ENCODE data around the gene FANCL.
"Not testable (repeated sequence)": the region's sequence is repeated elsewhere in the genome, so short reads cannot be mapped to it uniquely, and the experiment has no call there.

FANCL gene

DNA sequence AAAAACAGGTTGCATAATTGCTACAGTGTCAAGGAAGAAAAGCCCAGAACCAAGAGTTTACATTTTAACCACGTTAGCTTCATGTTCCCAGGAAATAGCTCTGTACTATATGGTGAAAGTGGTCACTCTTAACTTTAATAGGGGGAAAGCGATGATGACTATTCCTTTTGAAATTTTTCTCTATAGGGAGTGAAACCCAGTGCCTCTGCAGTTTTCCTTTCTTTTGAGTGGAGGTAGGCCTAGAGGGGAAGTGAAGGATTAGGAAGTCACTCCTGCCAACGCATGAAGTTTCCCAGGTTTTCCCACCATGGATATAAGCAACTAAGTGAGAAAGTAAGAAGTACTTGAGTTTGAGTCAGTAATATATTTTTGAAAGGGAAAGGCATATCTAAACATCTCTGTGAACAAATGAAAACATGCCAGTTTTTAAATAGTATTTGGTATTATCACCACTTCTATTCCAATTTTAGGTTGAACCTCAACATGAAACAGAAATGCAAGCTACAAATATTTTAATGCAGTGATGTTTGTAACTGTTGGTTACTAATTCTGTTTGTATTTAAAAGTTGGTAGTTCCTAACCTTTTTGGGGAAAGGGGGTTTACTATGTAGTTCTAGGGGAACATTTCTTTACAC is 102.6 kb downstream of the FANCL start:
- Mint-ChIP-seq H3K27me3 (no peaks in the 10 kb centered on the region), H3K36me3 (ENCODE audit: low read depth) (peaks cover 54% of the 10 kb centered on the region), H3K4me3 (no peak overlapping the region), H3K4me1 (ENCODE audit: low read depth) (no peaks in the 10 kb centered on the region), H3K27ac (no peak overlapping the region), H3K9me3 (no peaks in the 10 kb centered on the region)

DNA sequence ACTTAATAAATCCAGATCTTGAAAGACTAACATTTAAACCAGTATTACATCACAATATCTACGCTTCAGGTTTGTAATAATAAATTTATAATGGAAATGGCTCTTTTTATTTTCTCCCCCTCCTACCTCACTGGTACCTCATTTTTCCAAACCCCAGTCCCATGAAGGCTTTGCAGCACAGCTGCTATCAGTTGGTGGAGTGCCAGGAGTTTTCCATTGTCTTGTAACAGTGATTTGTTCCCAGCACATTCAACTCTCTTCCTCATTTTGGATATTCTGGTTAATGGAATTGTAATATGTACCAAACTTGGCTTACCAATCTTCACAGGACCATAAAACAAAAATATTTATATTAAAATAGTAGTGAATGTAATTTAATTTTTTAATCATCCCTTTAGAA is 103.3 kb downstream of the FANCL start:
- no peaks in the 10 kb centered on the region for H3K4me1 Mint-ChIP-seq (ENCODE audit: low read depth)

DNA sequence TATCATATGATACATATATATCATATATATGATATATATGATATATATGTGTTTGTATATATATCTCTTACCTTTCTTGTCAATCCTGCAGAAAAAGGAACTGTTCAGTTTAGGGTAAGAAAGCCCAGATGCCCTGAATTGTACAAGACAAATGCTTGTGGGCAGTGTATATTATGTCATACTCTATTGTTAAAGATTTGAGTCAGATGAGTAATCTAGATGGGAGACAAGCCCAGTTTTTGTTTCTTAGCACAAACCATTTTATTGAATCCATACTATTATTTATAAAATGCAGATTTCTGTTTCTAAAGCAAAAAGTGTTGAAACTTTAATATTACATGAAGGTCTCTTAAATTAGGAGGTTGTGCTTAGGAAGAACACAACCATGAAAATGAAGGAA is 103.9 kb downstream of the FANCL start:
- Mint-ChIP-seq H3K4me1 (ENCODE audit: low read depth) (no peaks in the 10 kb centered on the region), H3K27me3 (no peaks in the 10 kb centered on the region), H3K4me3 (no peak overlapping the region), H3K27ac (no peak overlapping the region), H3K9me3 (no peaks in the 10 kb centered on the region), H3K36me3 (ENCODE audit: low read depth) (peaks cover 47% of the 10 kb centered on the region)

More for the DNA sequence above, 103.3 kb downstream of the FANCL start:
- no peaks in the 10 kb centered on the region for H3K27me3 Mint-ChIP-seq
- peaks cover 49% of the 10 kb centered on the region for H3K36me3 Mint-ChIP-seq (ENCODE audit: low read depth)
- H3K27ac Mint-ChIP-seq = no peak overlapping the region
- no peaks in the 10 kb centered on the region for H3K9me3 Mint-ChIP-seq
- no peak overlapping the region for H3K4me3 Mint-ChIP-seq

DNA sequence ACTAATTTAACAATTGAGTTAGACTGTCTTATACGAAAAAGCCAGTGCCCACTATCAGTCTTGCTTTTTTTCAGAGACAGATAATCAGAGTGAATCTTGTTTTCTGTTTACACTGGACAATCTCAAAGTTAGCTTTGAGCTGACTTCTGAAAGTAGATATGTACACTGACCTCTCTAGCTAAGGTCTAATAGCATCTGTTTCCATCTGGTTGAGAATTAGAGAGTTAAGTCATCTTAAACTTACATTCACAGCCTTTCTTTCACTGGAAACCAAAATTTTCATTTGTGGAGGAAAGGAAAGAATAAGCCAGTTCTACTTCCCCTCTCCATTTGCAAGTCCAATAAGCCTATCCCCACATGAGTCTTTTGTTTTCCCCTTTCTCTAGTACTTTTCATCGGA is 105.3 kb downstream of the FANCL start:
- Mint-ChIP-seq H3K4me1 (ENCODE audit: low read depth) (no peaks in the 10 kb centered on the region), H3K36me3 (ENCODE audit: low read depth) (peaks cover 48% of the 10 kb centered on the region), H3K27me3 (no peaks in the 10 kb centered on the region), H3K27ac (no peak overlapping the region), H3K9me3 (no peaks in the 10 kb centered on the region), H3K4me3 (no peak overlapping the region)

DNA sequence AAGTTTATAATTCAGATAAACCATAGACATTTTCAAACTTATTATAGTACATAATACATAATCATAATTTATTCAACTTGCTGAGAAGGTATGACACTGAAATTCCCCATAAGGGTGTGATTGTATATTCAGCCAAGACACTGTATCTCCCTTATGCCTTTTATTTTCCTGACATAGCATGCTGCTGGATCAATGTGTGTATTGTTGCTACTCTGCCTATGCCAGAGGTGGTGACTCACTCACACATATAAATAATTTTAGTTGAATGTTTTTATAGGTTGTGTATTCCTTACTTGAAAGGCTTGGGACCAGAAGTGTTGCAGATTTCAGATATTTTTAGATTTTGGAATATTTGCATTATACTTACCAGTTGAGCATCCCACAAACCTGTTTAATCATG is 107.7 kb downstream of the FANCL start:
- Mint-ChIP-seq H3K27ac (no peak overlapping the region), H3K9me3 (no peaks in the 10 kb centered on the region)

DNA sequence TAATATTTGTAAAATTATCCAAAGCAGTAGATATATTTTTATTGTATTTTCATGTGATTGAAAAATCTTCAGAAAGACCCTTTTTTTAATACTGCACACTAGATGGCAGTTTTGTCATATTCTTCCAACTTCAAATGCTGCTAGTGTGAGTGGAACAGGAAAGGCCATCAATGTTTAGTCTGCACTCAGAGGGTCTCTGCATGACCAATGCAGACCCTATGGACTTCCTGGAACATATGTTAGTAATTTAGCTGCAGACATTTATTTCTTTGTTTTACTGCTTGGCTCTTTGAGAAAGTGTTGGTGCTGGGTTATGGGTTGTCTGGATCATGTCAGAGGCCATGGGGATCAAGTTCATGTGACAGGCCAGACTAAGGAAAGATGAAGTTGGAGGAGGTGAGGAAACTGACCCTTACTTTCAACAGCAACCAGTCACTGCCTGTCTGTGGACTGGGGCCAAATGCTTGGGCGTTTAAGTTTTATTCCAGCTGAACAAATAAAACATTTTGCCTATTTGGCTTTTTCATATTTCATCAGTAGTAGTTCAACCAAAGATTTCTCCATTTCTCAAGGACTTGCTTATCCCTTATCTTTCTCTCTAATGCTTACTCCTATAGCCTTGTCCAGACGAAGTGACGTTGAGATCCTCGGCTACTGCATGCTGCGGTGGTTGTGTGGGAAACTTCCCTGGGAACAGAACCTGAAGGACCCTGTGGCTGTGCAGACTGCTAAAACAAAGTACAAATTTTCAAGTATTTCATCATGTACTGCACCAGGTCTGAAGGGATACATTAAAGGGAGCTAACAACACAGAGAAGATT is 109.7 kb downstream of the FANCL start:
- H3K27me3 Mint-ChIP-seq = no peaks in the 10 kb centered on the region
- no peak overlapping the region for H3K27ac Mint-ChIP-seq
- peaks cover 34% of the 10 kb centered on the region for H3K36me3 Mint-ChIP-seq (ENCODE audit: low read depth)
- H3K9me3 Mint-ChIP-seq = no peaks in the 10 kb centered on the region
- H3K4me3 Mint-ChIP-seq = no peak overlapping the region
- H3K4me1 Mint-ChIP-seq (ENCODE audit: low read depth) = no peaks in the 10 kb centered on the region

More for the DNA sequence above, 107.7 kb downstream of the FANCL start:
- Mint-ChIP-seq H3K4me3 (no peak overlapping the region), H3K27me3 (no peaks in the 10 kb centered on the region), H3K36me3 (ENCODE audit: low read depth) (peaks cover 35% of the 10 kb centered on the region), H3K4me1 (ENCODE audit: low read depth) (no peaks in the 10 kb centered on the region)

DNA sequence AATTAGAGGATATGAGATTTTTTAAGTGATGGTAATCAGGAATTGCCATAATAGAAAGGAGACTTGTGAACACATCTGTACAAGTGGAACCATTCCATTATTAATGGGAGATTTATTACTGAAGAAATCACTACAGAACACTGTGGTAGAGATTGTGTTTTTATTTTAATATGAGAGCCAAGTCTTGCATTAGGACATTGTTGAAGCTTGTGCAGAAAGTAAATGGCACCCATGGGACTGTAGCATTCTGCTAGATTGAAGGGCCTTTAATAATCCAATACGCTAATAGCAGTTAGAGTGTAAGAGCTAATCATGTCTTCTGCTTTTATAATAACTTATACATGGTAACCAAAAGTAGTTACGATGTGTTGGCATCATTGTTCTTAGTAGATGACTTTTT is 110.9 kb downstream of the FANCL start:
- Mint-ChIP-seq H3K36me3 (ENCODE audit: low read depth) (peaks cover 28% of the 10 kb centered on the region), H3K27ac (no peak overlapping the region), H3K4me3 (no peak overlapping the region), H3K27me3 (no peaks in the 10 kb centered on the region), H3K4me1 (ENCODE audit: low read depth) (no peaks in the 10 kb centered on the region), H3K9me3 (no peaks in the 10 kb centered on the region)

DNA sequence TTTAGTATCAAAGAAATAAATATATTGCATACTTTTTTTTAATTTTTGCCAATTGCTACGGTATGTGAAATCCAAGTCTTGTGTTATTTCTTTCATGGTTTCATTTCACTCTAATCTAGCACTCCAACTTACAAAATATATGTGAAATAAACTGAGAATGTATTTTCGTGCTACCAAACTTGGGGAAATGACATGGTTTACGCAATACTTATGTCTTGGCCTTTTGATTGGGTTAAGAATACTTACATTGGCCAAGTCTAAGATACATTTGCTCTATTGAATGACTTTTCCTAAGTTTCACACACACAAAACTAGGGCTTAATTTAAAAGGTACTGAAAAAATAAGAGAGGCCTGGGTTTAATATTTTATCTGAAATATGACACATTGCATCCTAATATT is 114.0 kb downstream of the FANCL start:
- no peaks in the 10 kb centered on the region for H3K27me3 Mint-ChIP-seq
- no peak overlapping the region for H3K4me3 Mint-ChIP-seq
- H3K4me1 Mint-ChIP-seq (ENCODE audit: low read depth) = no peaks in the 10 kb centered on the region
- no peak overlapping the region for H3K27ac Mint-ChIP-seq
- no peaks in the 10 kb centered on the region for H3K9me3 Mint-ChIP-seq
- H3K36me3 Mint-ChIP-seq (ENCODE audit: low read depth) = peaks cover 27% of the 10 kb centered on the region

DNA sequence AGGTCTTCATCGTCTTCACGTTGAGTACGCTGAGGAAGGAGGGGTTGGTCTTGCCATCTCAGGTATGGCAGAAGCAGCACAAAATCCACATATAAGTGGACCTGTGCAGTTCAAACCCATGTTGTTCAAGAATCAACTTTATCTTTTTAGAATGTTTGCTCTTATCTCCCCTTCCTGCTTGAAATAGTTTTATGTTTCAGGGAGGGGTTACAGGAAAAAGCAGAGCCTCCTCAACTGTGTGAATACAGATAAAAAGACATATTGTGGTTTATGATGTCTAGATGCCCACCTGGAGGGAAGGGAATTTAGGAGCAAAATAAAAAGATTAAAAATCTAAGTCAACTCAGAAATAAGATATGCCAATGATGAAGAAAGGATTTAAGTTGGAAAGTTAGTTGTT is 118.6 kb downstream of the FANCL start:
- Mint-ChIP-seq H3K27ac (no peak overlapping the region), H3K36me3 (ENCODE audit: low read depth) (peaks cover 35% of the 10 kb centered on the region), H3K4me1 (ENCODE audit: low read depth) (no peaks in the 10 kb centered on the region), H3K4me3 (no peak overlapping the region), H3K27me3 (no peaks in the 10 kb centered on the region), H3K9me3 (no peaks in the 10 kb centered on the region)

DNA sequence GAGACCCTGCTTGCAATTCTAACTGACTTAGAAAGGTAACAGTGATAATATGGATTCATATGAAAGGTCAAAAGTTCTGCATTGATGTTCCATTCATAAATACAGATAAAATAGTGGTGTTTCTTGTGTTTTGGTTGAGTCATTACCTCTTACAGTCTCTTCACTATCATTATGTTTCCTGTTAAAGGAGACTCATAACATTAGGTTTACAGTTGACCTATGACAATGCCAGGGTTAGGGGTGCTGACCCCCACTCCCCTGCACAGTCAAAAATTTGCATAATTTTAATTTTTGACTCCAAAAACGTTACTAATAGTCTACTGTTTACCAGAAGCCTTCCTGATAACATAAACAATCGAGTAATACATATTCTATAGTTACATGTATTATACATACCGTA is 119.1 kb downstream of the FANCL start:
- Mint-ChIP-seq H3K4me1 (ENCODE audit: low read depth) (no peaks in the 10 kb centered on the region), H3K4me3 (no peak overlapping the region), H3K9me3 (no peaks in the 10 kb centered on the region), H3K27me3 (no peaks in the 10 kb centered on the region), H3K27ac (no peak overlapping the region), H3K36me3 (ENCODE audit: low read depth) (peaks cover 37% of the 10 kb centered on the region)

DNA sequence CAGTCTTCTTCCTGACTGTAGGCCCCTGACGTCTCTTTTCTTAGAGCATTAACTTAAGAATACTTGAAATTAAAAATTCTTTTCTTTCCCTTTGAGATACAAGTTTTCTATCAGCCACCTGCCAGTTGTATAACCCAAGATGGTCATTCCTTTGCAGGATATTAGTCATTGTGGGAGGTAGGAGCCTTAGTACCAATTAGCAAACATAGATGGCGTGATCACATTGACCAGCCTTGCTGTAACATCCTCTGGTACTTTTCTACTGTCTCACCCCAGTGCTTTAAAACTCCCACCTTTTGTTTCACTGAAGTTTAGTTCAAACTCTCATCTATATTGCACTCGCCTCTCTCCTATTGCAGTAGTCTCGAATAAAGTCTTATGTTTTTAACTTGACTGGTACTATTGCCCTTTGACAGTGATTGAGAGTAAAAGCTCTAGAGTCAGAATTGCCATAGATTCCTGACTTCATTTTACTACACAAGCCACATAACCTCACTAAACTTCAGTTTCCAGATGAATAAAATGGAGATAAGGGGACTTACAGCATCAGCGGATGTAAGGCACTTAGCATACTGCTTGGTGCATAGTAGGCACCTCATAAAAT is 120.4 kb downstream of the FANCL start:
- Mint-ChIP-seq H3K4me3 (no peak overlapping the region), H3K9me3 (no peaks in the 10 kb centered on the region), H3K27ac (no peak overlapping the region), H3K4me1 (ENCODE audit: low read depth) (no peaks in the 10 kb centered on the region), H3K27me3 (no peaks in the 10 kb centered on the region), H3K36me3 (ENCODE audit: low read depth) (peaks cover 43% of the 10 kb centered on the region)

DNA sequence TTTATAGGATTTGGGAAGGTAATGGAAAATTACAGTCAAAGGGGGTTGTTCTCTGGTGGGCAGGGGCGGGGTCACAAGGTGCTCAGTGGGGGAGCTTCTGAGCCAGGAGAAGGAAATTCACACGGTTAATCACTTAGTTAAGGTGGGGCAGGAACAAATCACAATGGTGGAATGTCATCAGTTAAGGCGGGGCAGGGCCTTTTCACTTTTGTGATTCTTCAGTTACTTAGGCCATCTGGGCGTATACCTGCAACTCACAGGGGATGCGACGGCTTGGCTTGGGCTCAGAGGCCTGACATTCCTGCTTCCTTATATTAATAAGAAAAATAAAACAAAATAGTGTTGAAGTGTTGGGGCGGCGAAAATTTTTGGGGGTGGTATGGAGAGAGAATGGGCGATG is 127.6 kb downstream of the FANCL start:
- not testable (repeated sequence) for H3K4me3 Mint-ChIP-seq; H3K27me3 Mint-ChIP-seq; H3K27ac Mint-ChIP-seq; H3K4me1 Mint-ChIP-seq (ENCODE audit: low read depth); H3K9me3 Mint-ChIP-seq
- peaks cover 23% of the 10 kb centered on the region for H3K36me3 Mint-ChIP-seq (ENCODE audit: low read depth)

DNA sequence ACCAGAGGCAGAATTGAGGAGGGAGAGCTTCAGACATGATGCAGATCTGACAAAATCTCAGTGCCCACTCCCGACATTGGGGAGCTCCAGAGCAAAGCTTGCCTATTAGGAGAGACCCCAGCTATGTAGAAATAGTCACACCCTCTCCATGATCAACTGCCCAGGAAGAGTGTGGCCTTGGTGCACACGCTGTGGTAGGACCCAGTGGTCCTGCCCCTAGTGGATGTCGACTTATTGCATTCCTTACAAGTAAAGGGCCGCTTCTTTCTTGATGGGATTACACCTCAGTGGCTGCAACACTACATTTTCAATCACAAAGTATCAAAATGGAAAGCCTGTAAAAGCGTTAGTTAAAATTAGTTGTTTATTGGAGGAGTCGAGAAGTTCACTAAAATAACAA is 130.4 kb downstream of the FANCL start:
- Mint-ChIP-seq H3K9me3 (no peaks in the 10 kb centered on the region), H3K27me3 (no peaks in the 10 kb centered on the region), H3K4me3 (no peak overlapping the region), H3K36me3 (ENCODE audit: low read depth) (peaks cover 15% of the 10 kb centered on the region), H3K27ac (no peak overlapping the region), H3K4me1 (ENCODE audit: low read depth) (peaks cover 12% of the 10 kb centered on the region)

DNA sequence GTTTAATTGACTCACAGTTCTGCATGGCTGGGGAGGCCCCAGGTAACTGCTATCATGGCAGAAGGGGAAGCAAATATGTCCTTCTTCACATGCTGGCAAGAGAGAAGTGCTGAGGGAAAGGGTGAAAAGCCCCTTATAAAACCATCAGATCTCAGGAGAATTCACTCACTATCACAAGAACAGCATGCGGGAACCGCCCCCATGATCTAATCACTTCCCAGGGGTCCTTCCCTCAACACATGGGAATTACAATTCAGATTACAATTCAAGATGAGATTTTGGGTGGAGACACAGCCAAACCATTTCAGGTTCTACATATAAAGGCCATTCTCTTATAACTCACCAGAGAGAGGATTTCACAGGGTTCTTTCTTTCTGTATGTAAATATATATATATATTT is 131.6 kb downstream of the FANCL start:
- H3K36me3 Mint-ChIP-seq (ENCODE audit: low read depth) = peaks cover 15% of the 10 kb centered on the region

More for the DNA sequence above, 131.6 kb downstream of the FANCL start:
- peaks cover 12% of the 10 kb centered on the region for H3K4me1 Mint-ChIP-seq (ENCODE audit: low read depth)
- no peaks in the 10 kb centered on the region for H3K9me3 Mint-ChIP-seq
- H3K27me3 Mint-ChIP-seq = no peaks in the 10 kb centered on the region
- H3K27ac Mint-ChIP-seq = no peak overlapping the region
- no peak overlapping the region for H3K4me3 Mint-ChIP-seq

Data from stimulated activated naive CD8-positive, alpha-beta T cell treated with anti-CD3 and anti-CD28 coated beads, Interleukin-15, Interleukin-2, amounts not matched to agents 100 ng/mL and 50 ng/mL, for 24 hours (primary cell).